H9 (cell line): ENCODE measurements around the gene JAML. TPM values are rescaled to one million over a fixed set of nuclear protein-coding genes. Genes with fewer than 3 reads are reported as not detected.

Experiments used
- DNase-seq: peaks from one replicate; pipeline ENCODE4 v3.0.0-alpha.2; 2017
- H2AFZ ChIP-seq: one replicate; pipeline ENCODE4 v1.6.1; 2013; ENCODE audit warnings: mild to moderate bottlenecking, low read length, control low read depth, moderate library complexity
- H2AK5ac ChIP-seq: 2 replicates; pipeline ENCODE4 v1.6.1; 2013; ENCODE audit warnings: low read length, control low read depth, mixed read lengths; ENCODE audit not compliant: insufficient read length
- H2BK120ac ChIP-seq: one replicate; pipeline ENCODE4 v1.6.1; 2013; ENCODE audit warnings: low read depth, mild to moderate bottlenecking, low read length, control low read depth, inconsistent platforms; ENCODE audit not compliant: poor library complexity, severe bottlenecking
- H2BK12ac ChIP-seq: 2 replicates; pipeline ENCODE4 v1.6.1; 2013; ENCODE audit warnings: low read length, control low read depth, mixed read lengths, low read depth; ENCODE audit not compliant: insufficient read length
- H2BK15ac ChIP-seq: 2 replicates; pipeline ENCODE4 v1.6.1; 2013; ENCODE audit warnings: low read depth, low read length, control low read depth
- H2BK20ac ChIP-seq: one replicate; pipeline ENCODE4 v1.6.1; 2013; ENCODE audit warnings: low read depth, mild to moderate bottlenecking, low read length, control low read depth, inconsistent platforms; ENCODE audit not compliant: poor library complexity, severe bottlenecking
- H2BK5ac ChIP-seq: 2 replicates; pipeline ENCODE4 v1.6.1; 2013; ENCODE audit warnings: low read length, control low read depth, mixed read lengths; ENCODE audit not compliant: insufficient read length
- H3K14ac ChIP-seq: 2 replicates; pipeline ENCODE4 v1.6.1; 2013; ENCODE audit warnings: low read length, control low read depth; ENCODE audit not compliant: insufficient read depth
- H3K18ac ChIP-seq: 2 replicates; pipeline ENCODE4 v1.6.1; 2013; ENCODE audit warnings: low read depth, mild to moderate bottlenecking, mixed read lengths, low read length, control low read depth; ENCODE audit not compliant: insufficient read length
- H3K23ac ChIP-seq: 2 replicates; pipeline ENCODE4 v1.6.1; 2013; ENCODE audit warnings: low read length, control low read depth, mixed read lengths, low read depth; ENCODE audit not compliant: insufficient read length
- H3K23me2 ChIP-seq: 2 replicates; pipeline ENCODE4 v1.6.1; 2013; ENCODE audit warnings: low read depth, mild to moderate bottlenecking, mixed read lengths, low read length, control low read depth; ENCODE audit not compliant: insufficient read length, poor library complexity, severe bottlenecking
- H3K27ac ChIP-seq: 2 replicates; pipeline ENCODE4 v1.5.1; 2013; ENCODE audit warnings: low read length, control low read depth, mixed read lengths, low read depth; ENCODE audit not compliant: insufficient read length
- H3K27me3 ChIP-seq: 2 replicates; pipeline ENCODE4 v1.6.1; 2013; ENCODE audit warnings: low read length, control low read depth, inconsistent platforms; ENCODE audit not compliant: insufficient read depth
- H3K4ac ChIP-seq: 2 replicates; pipeline ENCODE4 v1.6.1; 2013; ENCODE audit warnings: low read depth, mild to moderate bottlenecking, control low read depth, inconsistent platforms, low read length, moderate library complexity
- H3K4me1 ChIP-seq: 2 replicates; pipeline ENCODE4 v1.6.1; 2013; ENCODE audit warnings: low read length, control low read depth, inconsistent platforms; ENCODE audit not compliant: insufficient read depth
- H3K4me2 ChIP-seq: 2 replicates; pipeline ENCODE4 v1.6.1; 2013; ENCODE audit warnings: low read length, control low read depth, mixed read lengths; ENCODE audit not compliant: insufficient read length, insufficient read depth
- H3K56ac ChIP-seq: 2 replicates; pipeline ENCODE4 v1.6.1; 2013; ENCODE audit warnings: low read depth, mild to moderate bottlenecking, mixed read lengths, low read length, control low read depth; ENCODE audit not compliant: insufficient read length
- H3K79me1 ChIP-seq: 2 replicates; pipeline ENCODE4 v1.6.1; 2013; ENCODE audit warnings: low read depth, mild to moderate bottlenecking, moderate library complexity, low read length, control low read depth, inconsistent platforms; ENCODE audit not compliant: insufficient read depth, poor library complexity, severe bottlenecking
- H3K79me2 ChIP-seq: 2 replicates; pipeline ENCODE4 v1.6.1; 2013; ENCODE audit warnings: low read length, control low read depth, inconsistent platforms; ENCODE audit not compliant: insufficient read depth
- H3K9ac ChIP-seq: 2 replicates; pipeline ENCODE4 v1.6.1; 2013; ENCODE audit warnings: low read length, control low read depth, mixed read lengths; ENCODE audit not compliant: insufficient read length; ENCODE audit errors: extremely low read depth
- H3K9me3 ChIP-seq: one replicate; pipeline ENCODE4 v1.6.1; 2013; ENCODE audit warnings: low read depth, low read length, inconsistent platforms; ENCODE audit not compliant: control insufficient read depth
- H3T11ph ChIP-seq: one replicate; pipeline ENCODE4 v1.6.1; 2013; ENCODE audit warnings: mild to moderate bottlenecking, low read length, control low read depth, inconsistent platforms
- H4K20me1 ChIP-seq: one replicate; pipeline ENCODE4 v1.6.1; 2013; ENCODE audit not compliant: control insufficient read depth, insufficient read length, insufficient read depth
- H4K5ac ChIP-seq: 2 replicates; pipeline ENCODE4 v1.6.1; 2013; ENCODE audit warnings: low read depth, mild to moderate bottlenecking, mixed read lengths, low read length, control low read depth; ENCODE audit not compliant: insufficient read length
- H4K8ac ChIP-seq: replicated peaks from 2 replicates; pipeline ENCODE4 v1.6.1; 2013; ENCODE audit warnings: low read length, control low read depth, mixed read lengths, low read depth; ENCODE audit not compliant: insufficient read length
- H4K91ac ChIP-seq: 2 replicates; pipeline ENCODE4 v1.6.1; 2013; ENCODE audit warnings: low read depth, mild to moderate bottlenecking, moderate library complexity, mixed read lengths, low read length, control low read depth; ENCODE audit not compliant: insufficient read length
- H3K27ac Mint-ChIP-seq, 3 experiments: 2 replicates in 2 of 3; 3 replicates in 1 of 3; pipeline ENCODE4 v1.8.0; 2020 to 2021; ENCODE audit warnings: mixed read lengths in 3 of 3, mild to moderate bottlenecking in 1 of 3, moderate library complexity in 1 of 3
- H3K27me3 Mint-ChIP-seq: 2 replicates; pipeline ENCODE4 v1.8.0; 2021; ENCODE audit warnings: low read depth, mild to moderate bottlenecking, moderate library complexity, mixed read lengths
- H3K36me3 Mint-ChIP-seq, 3 experiments: 2 replicates in 2 of 3; 3 replicates in 1 of 3; pipeline ENCODE4 v1.8.0; 2020 to 2021; ENCODE audit warnings: low read depth in 3 of 3, mixed read lengths in 3 of 3; ENCODE audit not compliant: insufficient read depth in 1 of 3
- H3K4me1 Mint-ChIP-seq, 2 experiments: 2 replicates each; pipeline ENCODE4 v1.8.0; 2020; ENCODE audit warnings: mixed read lengths in 2 of 2
- H3K4me3 Mint-ChIP-seq, 2 experiments: 2 replicates in 1 of 2; 3 replicates in 1 of 2; pipeline ENCODE4 v1.8.0; 2020 to 2021; ENCODE audit warnings: mild to moderate bottlenecking in 2 of 2, mixed read lengths in 2 of 2, moderate library complexity in 1 of 2
- H3K9me3 Mint-ChIP-seq, 2 experiments: 2 replicates in 1 of 2; 3 replicates in 1 of 2; pipeline ENCODE4 v1.8.0; 2020; ENCODE audit warnings: mild to moderate bottlenecking in 2 of 2, mixed read lengths in 2 of 2, moderate library complexity in 1 of 2
- CTCF ChIP-seq: fragments of 200-600 bp; sonication (generic); conservative IDR thresholded peaks from 3 replicates; pipeline ENCODE4 v1.8.0; 2021; ENCODE audit warnings: antibody characterized with exemption, mild to moderate bottlenecking
- WGBS: extraction: QIAGEN DNeasy Blood & Tissue Kit; methylation state at CpG from one replicate; pipeline ENCODE4 v1.1.7; 2013; ENCODE audit warnings: missing lambda C conversion rate, low lambda C conversion rate, mixed read lengths; ENCODE audit not compliant: insufficient read length; ENCODE audit errors: extremely low coverage; 5-methylcytosine and 5-hydroxymethylcytosine counted together
- total RNA-seq: library from RNA; stranded (reverse); gene quantifications from 2 replicates; pipeline ENCODE4 v1.2.1, GENCODE V29; 2021

The JAML gene
- total RNA-seq, 1 experiment from 2014 or later: 0.48 TPM

DNA sequence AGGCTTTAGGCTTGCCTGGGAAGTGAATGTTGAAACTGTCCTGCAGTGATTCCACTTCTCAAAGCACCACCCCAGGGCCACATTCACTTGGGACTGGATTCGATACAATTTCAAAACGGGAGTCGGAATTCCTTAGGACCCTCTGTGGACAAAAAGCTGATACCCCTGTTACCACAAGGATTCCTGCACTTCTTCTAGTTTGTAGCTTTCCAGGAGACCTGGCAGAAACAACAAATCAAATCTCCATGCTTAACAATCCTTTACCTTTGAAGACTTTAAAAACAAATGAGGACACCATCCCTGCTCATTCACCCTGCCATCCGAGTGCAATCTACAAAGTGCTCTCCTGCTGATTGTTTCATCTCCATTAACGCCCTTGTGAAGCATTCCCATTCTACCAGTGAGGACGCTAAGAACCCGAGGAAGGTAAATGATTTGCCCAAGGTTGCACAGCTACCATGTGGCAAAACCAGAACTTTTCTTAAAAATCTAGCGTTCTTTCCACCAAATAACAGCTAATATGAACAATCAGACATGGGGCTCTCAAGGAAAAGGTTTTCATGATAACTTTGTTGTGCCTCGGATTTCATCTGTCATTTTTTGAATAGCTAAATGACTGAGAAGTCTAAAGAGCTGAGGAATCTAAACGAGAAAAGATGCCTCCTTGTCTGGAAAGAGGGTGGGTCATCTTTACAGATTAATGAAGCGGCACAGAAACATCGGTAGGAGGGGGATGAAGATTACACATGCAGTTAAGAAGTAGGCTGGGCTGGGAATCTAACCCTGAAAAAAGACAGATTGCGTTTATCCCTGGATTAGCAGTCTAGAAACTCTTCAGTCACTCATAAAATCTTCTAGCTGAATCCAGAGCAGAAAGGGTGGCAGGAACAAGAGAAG lies 40.0 kb upstream of the JAML start:
- Histone ChIP-seq H3K27ac (no peak overlapping the region), H2AFZ (peak overlapping the region; percentile 0), H4K91ac (no peak overlapping the region), H2BK120ac (no peak overlapping the region), H3K4me1 (no peaks in the 10 kb centered on the region; the same call in none of the 2 replicates), H2BK20ac (no peak overlapping the region), H3K18ac (no peak overlapping the region), H3K23me2 (peaks cover 4% of the 10 kb centered on the region), H2BK12ac (no peak overlapping the region), H2BK15ac (no peak overlapping the region), H2BK5ac (no peak overlapping the region), H3K4me2 (peak overlapping the region; percentile 55), H4K5ac (no peak overlapping the region), H4K20me1 (no peaks in the 10 kb centered on the region), H3K56ac (no peak overlapping the region), H4K8ac (no peak overlapping the region), H3K23ac (no peak overlapping the region), H3K27me3 (peaks cover 8% of the 10 kb centered on the region; the same call in 1 of the 2 replicates), H3T11ph (no peak overlapping the region), H3K79me1 (no peaks in the 10 kb centered on the region), H2AK5ac (no peak overlapping the region), H3K14ac (no peak overlapping the region), H3K79me2 (no peaks in the 10 kb centered on the region), H3K9me3 (no peaks in the 10 kb centered on the region), H3K9ac (no peak overlapping the region), H3K4ac (no peak overlapping the region)
- H3K27me3 Mint-ChIP-seq: peaks cover 94% of the 10 kb centered on the region
- no CpG with 5 or more reads among the region's 13 CpGs for WGBS
- no peaks in the 10 kb centered on the region; a peak in 1 of 5 replicates for H3K9me3 Mint-ChIP-seq
- H3K36me3 Mint-ChIP-seq: no peaks in the 10 kb centered on the region
- no peak for DNase-seq
- TF ChIP-seq CTCF: 0 out of 3 replicates have a peak, but pooled peaks have one; percentile 2
- H3K4me3 Mint-ChIP-seq: peak overlapping the region; percentile 62 to 69
- H3K4me1 Mint-ChIP-seq: peaks cover 25 to 37% of the 10 kb centered on the region in 2 experiments
- H3K27ac Mint-ChIP-seq: peak overlapping the region in 2 of 3 experiments; percentile 17 to 62; a peak in 4 of 7 replicates
